NCI-H510A (cell line): ENCODE results near the gene TTL.
A peak's percentile ranks its signal among the peaks of the same experiment; 100 is the strongest.
"Not testable (repeated sequence)": the region's sequence is repeated elsewhere in the genome, so short reads cannot be mapped to it uniquely, and the experiment has no call there.

Experiments used
- DNase-seq: peaks from one replicate; lab custom pipeline; 2025; lab: John Stamatoyannopoulos, UW

The TTL gene

GRCh38 chr2:112520234-112520783 is 38.4 kb downstream of the TTL start:
- DNase-seq = no peak

- DNase-seq = no peak
Observed at GRCh38 chr2:112523291-112523777, 41.4 kb downstream of the TTL start.

- not testable (repeated sequence) for DNase-seq
Observed at GRCh38 chr2:112524276-112524675, 42.3 kb downstream of the TTL start.

- no peak for DNase-seq
Observed at GRCh38 chr2:112528541-112528940, 46.6 kb downstream of the TTL start.

- DNase-seq = no peak
Observed at GRCh38 chr2:112529757-112530156, 47.8 kb downstream of the TTL start.

GRCh38 chr2:112530728-112531127 is 48.8 kb downstream of the TTL start:
- DNase-seq = no peak

GRCh38 chr2:112534826-112535225 is 52.9 kb downstream of the TTL start:
- no peak for DNase-seq

- DNase-seq = not testable (repeated sequence)
Observed at GRCh38 chr2:112536665-112537064, 54.7 kb downstream of the TTL start.

GRCh38 chr2:112539306-112539705 is 57.4 kb downstream of the TTL start:
- DNase-seq = no peak

- no peak for DNase-seq
Observed at GRCh38 chr2:112540906-112541305, 59.0 kb downstream of the TTL start.

GRCh38 chr2:112541315-112542122 is 59.6 kb downstream of the TTL start:
- DNase-seq = peak; percentile 78

- peak; percentile 84 for DNase-seq
Observed at GRCh38 chr2:112542123-112542983, 60.4 kb downstream of the TTL start, which contains the start of gene POLR1B. Gene POLR1B, plus strand, starts transcription at chr2:112542465. Its CDS starts 30 bp downstream, at chr2:112542495.

GRCh38 chr2:112542984-112543661 is 61.2 kb downstream of the TTL start:
- DNase-seq = no peak

GRCh38 chr2:112547333-112547732 is 65.4 kb downstream of the TTL start:
- no peak for DNase-seq

- no peak for DNase-seq
Observed at GRCh38 chr2:112548980-112549379, 67.0 kb downstream of the TTL start.

GRCh38 chr2:112566104-112566503 is 84.1 kb downstream of the TTL start:
- no peak for DNase-seq

GRCh38 chr2:112566508-112566907 is 84.6 kb downstream of the TTL start:
- DNase-seq = not testable (repeated sequence)

GRCh38 chr2:112572005-112572404 is 90.0 kb downstream of the TTL start:
- no peak for DNase-seq

GRCh38 chr2:112577756-112578155 is 95.8 kb downstream of the TTL start:
- DNase-seq = no peak

GRCh38 chr2:112579241-112579640 is 97.3 kb downstream of the TTL start:
- DNase-seq = no peak

GRCh38 chr2:112580084-112580483 is 98.1 kb downstream of the TTL start:
- DNase-seq = no peak

- peak; percentile 44 for DNase-seq
Observed at GRCh38 chr2:112582314-112582746, 100.4 kb downstream of the TTL start.
